Right lobe of liver (tissue), 6 donors: ENCODE data around the gene SLC17A5. TPM values are rescaled to one million over a fixed set of nuclear protein-coding genes. Genes with fewer than 3 reads are reported as not detected.
A peak's percentile ranks its signal among the peaks of the same experiment; 100 is the strongest.

Experiments
- ATAC-seq, 4 donors: fragments of 200-7000 bp; cut with Tn5 transposase; one replicate each; pipeline ENCODE4 v1.9.1; 2020; ENCODE audit warnings: mild to moderate bottlenecking in 4 of 4, moderate library complexity in 4 of 4
- DNase-seq, 3 donors: peaks; one replicate each; pipeline ENCODE4 v3.0.0-alpha.2; 2020
- H3K27ac ChIP-seq, 3 donors: fragments of 200-600 bp; one replicate each; pipeline ENCODE4 v1.8.0; 2022
- H3K27me3 ChIP-seq, 2 donors: fragments of 200-600 bp; one replicate each; pipeline ENCODE4 v1.8.0; 2022
- H3K36me3 ChIP-seq, 4 donors: fragments of 200-600 bp; sonication (generic) in 1 of 4; one replicate each; pipeline versions ENCODE4 v1.5.1 to v1.8.0; 2017 to 2022; ENCODE audit warnings: control low read depth in 1 of 4
- H3K4me1 ChIP-seq, 4 donors: fragments of 200-600 bp; sonication (generic) in 1 of 4; one replicate each; pipeline versions ENCODE4 v1.5.1 to v1.8.0; 2017 to 2022; ENCODE audit warnings: control low read depth in 1 of 4
- H3K4me3 ChIP-seq, 3 donors: fragments of 200-600 bp; one replicate each; pipeline ENCODE4 v1.8.0; 2022
- H3K9me3 ChIP-seq, 4 donors: fragments of 200-600 bp; sonication (generic) in 1 of 4; one replicate each; pipeline versions ENCODE4 v1.5.1 to v1.8.0; 2017 to 2022; ENCODE audit warnings: control low read depth in 1 of 4
- CTCF ChIP-seq, 4 donors: fragments of 200-600 bp in 3 of 4; fragments of 450-650 bp in 1 of 4; IDR thresholded peaks; one replicate each; pipeline versions ENCODE4 v1.5.1 to v1.8.0; 2016 to 2022; ENCODE audit warnings: antibody characterized with exemption in 4 of 4, mild to moderate bottlenecking in 2 of 4
- POLR2A ChIP-seq: fragments of 450-650 bp; IDR thresholded peaks from one replicate; pipeline ENCODE4 v1.6.1; 2017; ENCODE audit warnings: antibody characterized with exemption, mild to moderate bottlenecking
- WGBS: methylation state at CpG from one replicate; pipeline ENCODE4 v1.1.6; 2018; ENCODE audit warnings: low coverage, low lambda C conversion rate; ENCODE audit not compliant: insufficient coverage; ENCODE audit errors: missing lambda C conversion rate; 5-methylcytosine and 5-hydroxymethylcytosine counted together
- intact Hi-C, 2 donors: fragments of 100-400 bp; cut with DNase I; formaldehyde crosslinking; loops; one replicate each; pipeline versions ENCODE4 v1.11.2 to v1.14.1; 2022
- total RNA-seq, 6 experiments: library from RNA; depleted of rRNA in 2 of 6; stranded (reverse); fragments of >200 nt in 2 of 6; fragmentation: NEBNext Ultra II Directional in 3 of 6; extraction: Animal tissue kit (Norgen Biotek cat#: 25700) in 3 of 6; gene quantifications; one replicate each; pipeline versions ENCODE4 v1.1.0 to v1.2.4, GENCODE V29; 2016 to 2023
- donor health status: DM: no; HTN: yes; CAD: no.
- donor health status: DM: no; HTN: no; CAD: no.
- donor health status: DM: no; HTN: no; CAD: no.
- donor health status: DM: no; HTN: yes; CAD: no.
- donor health status: DM: no; HTN: yes; CAD: no.

Gene SLC17A5
- total RNA-seq, 6 experiments from 2014 or later = 12.8 to 23.9 (median 15.2) TPM

DNA sequence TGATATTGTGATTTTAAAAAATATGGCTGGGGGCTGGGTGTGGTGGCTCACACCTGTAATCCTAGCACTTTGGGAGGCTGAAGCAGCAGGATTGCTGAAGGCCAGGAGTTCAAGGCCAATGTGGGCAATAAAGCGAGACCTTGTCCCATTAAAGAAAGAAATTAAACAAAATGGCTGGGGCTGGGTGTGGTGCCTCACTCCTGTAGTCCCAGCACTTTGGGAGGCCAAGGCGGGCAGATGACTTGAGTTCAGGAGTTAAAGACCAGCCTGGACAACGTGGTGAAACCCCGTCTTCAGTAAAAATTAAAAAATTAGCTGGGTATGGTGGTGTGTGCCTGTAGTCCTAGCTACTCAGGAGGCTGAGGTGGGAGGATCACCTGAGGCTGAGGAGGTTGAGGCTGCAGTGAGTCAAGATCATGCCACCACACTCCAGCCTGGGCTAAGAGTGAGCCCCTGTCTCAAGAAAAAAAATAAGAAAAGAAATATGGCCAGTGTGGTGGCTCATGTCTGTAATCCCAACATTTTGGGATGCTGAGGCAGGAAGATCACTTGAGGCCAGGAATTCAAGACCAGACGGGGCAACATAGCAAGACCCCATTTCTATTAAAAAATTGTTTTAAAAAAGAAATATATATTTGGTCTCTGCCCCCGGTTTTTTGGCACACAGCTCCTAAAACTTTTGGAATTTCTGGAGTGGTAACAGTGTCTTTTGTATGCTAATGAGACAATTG lies 39.8 kb downstream of the SLC17A5 start:
- H3K4me3 ChIP-seq = no peak overlapping the region
- no peak overlapping the region for H3K27ac ChIP-seq
- peaks cover 0 to 15% (median 4%) of the 10 kb centered on the region in 4 donors for H3K36me3 ChIP-seq
- DNase-seq = no peak
- H3K27me3 ChIP-seq = no peaks in the 10 kb centered on the region
- H3K4me1 ChIP-seq = peaks cover 0 to 10% (median 0%) of the 10 kb centered on the region in 4 donors
- no peaks in the 10 kb centered on the region for H3K9me3 ChIP-seq
- intact Hi-C loops = loop anchor here in 1 of 2 donors (10.0 kb wide), 1 partner anchor 99 kb away; no protein-coding TSS in a partner anchor
- ATAC-seq = no peak
- no peak for TF ChIP-seq POLR2A
- no peak for TF ChIP-seq CTCF (IDR thresholded peaks at IDR 0.05)
- 72% methylated on average over 6 of the region's 6 CpGs for WGBS

- Histone ChIP-seq H3K9me3 (no peaks in the 10 kb centered on the region), H3K27ac (no peak overlapping the region), H3K4me1 (peaks cover 0 to 12% (median 0%) of the 10 kb centered on the region in 4 donors), H3K4me3 (no peak overlapping the region), H3K27me3 (no peaks in the 10 kb centered on the region), H3K36me3 (peaks cover 0 to 15% (median 6%) of the 10 kb centered on the region in 4 donors)
- intact Hi-C loops = loop anchor here in 1 of 2 donors (10.0 kb wide), 1 partner anchor 98 kb away; no protein-coding TSS in a partner anchor
- ATAC-seq (no peak), DNase-seq (no peak)
- WGBS = 73% methylated on average over 3 of the region's 3 CpGs
- TF ChIP-seq CTCF (IDR thresholded peaks at IDR 0.05) (no peak), POLR2A (no peak)
These were observed 41.2 kb downstream of the SLC17A5 start for GRCh38 chr6:73612611-73613010.

GRCh38 chr6:73610444-73611275 lies 43.1 kb downstream of the SLC17A5 start:
- H3K27me3 ChIP-seq = no peaks in the 10 kb centered on the region
- no peak overlapping the region for H3K27ac ChIP-seq
- no peaks in the 10 kb centered on the region for H3K9me3 ChIP-seq
- no peak overlapping the region for H3K4me3 ChIP-seq
- TF ChIP-seq CTCF (IDR thresholded peaks at IDR 0.05) = peak; percentile 61 to 75 (median 72)
- no peak for TF ChIP-seq POLR2A
- 43% methylated on average over 4 of the region's 6 CpGs for WGBS
- peaks cover 0 to 12% (median 0%) of the 10 kb centered on the region in 4 donors for H3K4me1 ChIP-seq
- intact Hi-C loops = loop anchor here in 1 of 2 donors (10.0 kb wide), 1 partner anchor 96 kb away; no protein-coding TSS in a partner anchor
- H3K36me3 ChIP-seq = peaks cover 0 to 10% (median 5%) of the 10 kb centered on the region in 4 donors
- DNase-seq = no peak
- ATAC-seq = peak; percentile 78 to 87 (median 82)

DNA sequence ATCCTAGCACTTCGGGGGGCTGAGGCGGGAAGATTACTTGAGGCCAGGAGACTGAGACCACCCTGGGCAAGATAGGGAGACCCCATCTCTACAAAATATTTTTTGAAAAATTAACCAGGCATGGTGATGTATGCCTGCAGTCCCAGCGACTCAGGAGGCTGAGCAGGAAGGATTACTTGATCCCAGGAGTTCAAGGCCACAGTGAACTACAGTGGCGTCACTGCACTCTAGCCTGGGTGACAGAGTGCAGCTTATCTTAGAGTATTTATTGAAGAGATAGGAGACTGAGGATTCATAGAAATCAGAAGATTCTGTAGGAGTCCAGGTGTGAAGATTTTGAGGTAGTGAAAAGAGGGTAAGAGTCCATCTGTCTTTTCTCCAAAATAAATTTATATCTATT lies 45.0 kb downstream of the SLC17A5 start:
- H3K9me3 ChIP-seq = no peaks in the 10 kb centered on the region
- 62% methylated on average over 4 of the region's 4 CpGs for WGBS
- no peak for DNase-seq
- intact Hi-C loops = no loop called here
- peak; percentile 67 to 81 (median 78) for ATAC-seq
- H3K4me3 ChIP-seq = no peak overlapping the region
- peaks cover 0 to 12% (median 0%) of the 10 kb centered on the region in 4 donors for H3K4me1 ChIP-seq
- no peak for TF ChIP-seq CTCF (IDR thresholded peaks at IDR 0.05)
- TF ChIP-seq POLR2A = no peak
- no peaks in the 10 kb centered on the region for H3K27me3 ChIP-seq
- no peak overlapping the region for H3K27ac ChIP-seq
- H3K36me3 ChIP-seq = peaks cover 0 to 6% (median 3%) of the 10 kb centered on the region in 4 donors
